C1 segment of cervical spinal cord (tissue), 14 donors: Measurements from ENCODE around the gene ETNPPL.

Experiments
- DNase-seq, 14 donors: peaks; one replicate each; lab custom pipeline; 2025; lab: John Stamatoyannopoulos, UW

The ETNPPL gene

GRCh38 chr4:108762559-108763225 is at the start of gene ETNPPL:
ETNPPL (minus strand) TSS chr4:108763053; CDS start chr4:108762898, 155 bp downstream.
- DNase-seq: peak in 9 of 14 donors; percentile 9 to 69 (median 34)

GRCh38 chr4:108811486-108811885 is 48.6 kb upstream of the ETNPPL start:
- no peak for DNase-seq

- DNase-seq: no peak
These were observed 47.2 kb upstream of the ETNPPL start for GRCh38 chr4:108810087-108810486.

- no peak for DNase-seq
These were observed 41.9 kb upstream of the ETNPPL start for GRCh38 chr4:108804648-108805273.

GRCh38 chr4:108799306-108799705 is 36.5 kb upstream of the ETNPPL start:
- no peak for DNase-seq

GRCh38 chr4:108796173-108796572 is 33.3 kb upstream of the ETNPPL start:
- DNase-seq: no peak

- no peak for DNase-seq
These were observed 32.9 kb upstream of the ETNPPL start for GRCh38 chr4:108795733-108796132.

- peak in 1 of 14 donors; percentile 2 for DNase-seq
These were observed 31.3 kb upstream of the ETNPPL start for GRCh38 chr4:108794136-108794535.

- DNase-seq: no peak
These were observed 30.6 kb upstream of the ETNPPL start for GRCh38 chr4:108793415-108793814.

- no peak for DNase-seq
These were observed 25.9 kb upstream of the ETNPPL start for GRCh38 chr4:108788731-108789130.

GRCh38 chr4:108787724-108788123 is 24.9 kb upstream of the ETNPPL start:
- DNase-seq: no peak

- no peak for DNase-seq
These were observed 24.3 kb upstream of the ETNPPL start for GRCh38 chr4:108787106-108787505.

GRCh38 chr4:108786351-108786750 is 23.5 kb upstream of the ETNPPL start:
- DNase-seq: no peak

- no peak for DNase-seq
These were observed 21.0 kb upstream of the ETNPPL start for GRCh38 chr4:108783665-108784463.

GRCh38 chr4:108779958-108780357 is 17.1 kb upstream of the ETNPPL start:
- no peak for DNase-seq

- no peak for DNase-seq
These were observed 14.5 kb upstream of the ETNPPL start for GRCh38 chr4:108777388-108777787.

- DNase-seq: no peak
These were observed 13.1 kb upstream of the ETNPPL start for GRCh38 chr4:108775921-108776320.

GRCh38 chr4:108774809-108775530 is 12.1 kb upstream of the ETNPPL start:
- DNase-seq: peak in 10 of 14 donors; percentile 6 to 58 (median 24)

- no peak for DNase-seq
These were observed 9.5 kb upstream of the ETNPPL start for GRCh38 chr4:108772402-108772801.

GRCh38 chr4:108766058-108766457 is 3.2 kb upstream of the ETNPPL start:
- DNase-seq: no peak

GRCh38 chr4:108763986-108764385 is 1.1 kb upstream of the ETNPPL start:
- no peak for DNase-seq

- DNase-seq: no peak
These were observed 357 bp upstream of the ETNPPL start for GRCh38 chr4:108763226-108763593.
